Activated naive CD8-positive, alpha-beta T cell (primary cell): ENCODE results near the gene MUC2.

Experiments
- H3K27ac Mint-ChIP-seq: one replicate; pipeline ENCODE4 v1.8.0; 2021; ENCODE audit warnings: mixed read lengths
- H3K27me3 Mint-ChIP-seq: one replicate; pipeline ENCODE4 v1.8.0; 2021; ENCODE audit warnings: mixed read lengths
- H3K36me3 Mint-ChIP-seq: one replicate; pipeline ENCODE4 v1.8.0; 2021; ENCODE audit warnings: mixed read lengths
- H3K4me1 Mint-ChIP-seq: one replicate; pipeline ENCODE4 v1.8.0; 2021; ENCODE audit warnings: low read depth, mixed read lengths
- H3K4me3 Mint-ChIP-seq: one replicate; pipeline ENCODE4 v1.8.0; 2021; ENCODE audit warnings: mild to moderate bottlenecking, mixed read lengths
- H3K9me3 Mint-ChIP-seq: one replicate; pipeline ENCODE4 v1.8.0; 2021; ENCODE audit warnings: low read depth, mixed read lengths

MUC2 gene

GRCh38 chr11:1091332-1092083 is 16.8 kb downstream of the MUC2 start:
- Mint-ChIP-seq H3K27ac (no peak overlapping the region), H3K36me3 (no peaks in the 10 kb centered on the region), H3K4me3 (no peak overlapping the region), H3K27me3 (no peaks in the 10 kb centered on the region), H3K9me3 (no peaks in the 10 kb centered on the region), H3K4me1 (no peaks in the 10 kb centered on the region)

GRCh38 chr11:1092145-1092670 is 17.5 kb downstream of the MUC2 start:
- no peak overlapping the region for H3K27ac Mint-ChIP-seq
- H3K4me3 Mint-ChIP-seq = no peak overlapping the region
- H3K27me3 Mint-ChIP-seq = no peaks in the 10 kb centered on the region
- H3K9me3 Mint-ChIP-seq = no peaks in the 10 kb centered on the region
- H3K4me1 Mint-ChIP-seq = no peaks in the 10 kb centered on the region
- H3K36me3 Mint-ChIP-seq = no peaks in the 10 kb centered on the region

GRCh38 chr11:1092919-1093318 is 18.2 kb downstream of the MUC2 start:
- Mint-ChIP-seq H3K9me3 (no peaks in the 10 kb centered on the region), H3K27me3 (no peaks in the 10 kb centered on the region), H3K27ac (no peak overlapping the region), H3K36me3 (no peaks in the 10 kb centered on the region), H3K4me1 (no peaks in the 10 kb centered on the region), H3K4me3 (no peak overlapping the region)

- no peaks in the 10 kb centered on the region for H3K4me1 Mint-ChIP-seq
- H3K9me3 Mint-ChIP-seq = no peaks in the 10 kb centered on the region
- H3K27me3 Mint-ChIP-seq = no peaks in the 10 kb centered on the region
- no peak overlapping the region for H3K27ac Mint-ChIP-seq
- H3K36me3 Mint-ChIP-seq = no peaks in the 10 kb centered on the region
- no peak overlapping the region for H3K4me3 Mint-ChIP-seq
Measured at GRCh38 chr11:1099519-1100355, 25.1 kb downstream of the MUC2 start.

- Mint-ChIP-seq H3K36me3 (no peaks in the 10 kb centered on the region), H3K4me1 (no peaks in the 10 kb centered on the region), H3K27me3 (no peaks in the 10 kb centered on the region), H3K4me3 (no peak overlapping the region), H3K27ac (no peak overlapping the region), H3K9me3 (no peaks in the 10 kb centered on the region)
Measured at GRCh38 chr11:1100417-1101245, 26.0 kb downstream of the MUC2 start.

GRCh38 chr11:1101318-1102089 is 26.8 kb downstream of the MUC2 start:
- H3K4me1 Mint-ChIP-seq = no peaks in the 10 kb centered on the region
- no peaks in the 10 kb centered on the region for H3K9me3 Mint-ChIP-seq
- no peaks in the 10 kb centered on the region for H3K36me3 Mint-ChIP-seq
- H3K27ac Mint-ChIP-seq = no peak overlapping the region
- H3K27me3 Mint-ChIP-seq = no peaks in the 10 kb centered on the region
- no peak overlapping the region for H3K4me3 Mint-ChIP-seq

- Mint-ChIP-seq H3K9me3 (no peaks in the 10 kb centered on the region), H3K36me3 (no peaks in the 10 kb centered on the region), H3K4me1 (no peaks in the 10 kb centered on the region), H3K4me3 (no peak overlapping the region), H3K27ac (no peak overlapping the region), H3K27me3 (no peaks in the 10 kb centered on the region)
Measured at GRCh38 chr11:1102221-1102971, 27.7 kb downstream of the MUC2 start.

- Mint-ChIP-seq H3K27ac (no peak overlapping the region), H3K36me3 (no peaks in the 10 kb centered on the region), H3K4me1 (no peaks in the 10 kb centered on the region), H3K27me3 (no peaks in the 10 kb centered on the region), H3K9me3 (no peaks in the 10 kb centered on the region), H3K4me3 (no peak overlapping the region)
Measured at GRCh38 chr11:1102996-1103395, 28.3 kb downstream of the MUC2 start.

- Mint-ChIP-seq H3K27ac (no peak overlapping the region), H3K4me3 (no peak overlapping the region), H3K4me1 (no peaks in the 10 kb centered on the region), H3K36me3 (no peaks in the 10 kb centered on the region), H3K27me3 (no peaks in the 10 kb centered on the region), H3K9me3 (no peaks in the 10 kb centered on the region)
Measured at GRCh38 chr11:1103401-1104360, 29.0 kb downstream of the MUC2 start.

GRCh38 chr11:1104411-1105182 is 29.9 kb downstream of the MUC2 start:
- Mint-ChIP-seq H3K36me3 (no peaks in the 10 kb centered on the region), H3K4me3 (no peak overlapping the region), H3K27me3 (no peaks in the 10 kb centered on the region), H3K9me3 (no peaks in the 10 kb centered on the region), H3K27ac (no peak overlapping the region), H3K4me1 (no peaks in the 10 kb centered on the region)

GRCh38 chr11:1105183-1105565 is 30.5 kb downstream of the MUC2 start:
- H3K27ac Mint-ChIP-seq = no peak overlapping the region
- no peaks in the 10 kb centered on the region for H3K36me3 Mint-ChIP-seq
- H3K27me3 Mint-ChIP-seq = no peaks in the 10 kb centered on the region
- H3K4me3 Mint-ChIP-seq = no peak overlapping the region
- no peaks in the 10 kb centered on the region for H3K4me1 Mint-ChIP-seq
- H3K9me3 Mint-ChIP-seq = no peaks in the 10 kb centered on the region

- no peak overlapping the region for H3K4me3 Mint-ChIP-seq
Measured at GRCh38 chr11:1106387-1106786, 31.7 kb downstream of the MUC2 start.

More at GRCh38 chr11:1106387-1106786, 31.7 kb downstream of the MUC2 start:
- no peak overlapping the region for H3K27ac Mint-ChIP-seq
- no peaks in the 10 kb centered on the region for H3K4me1 Mint-ChIP-seq
- H3K27me3 Mint-ChIP-seq = no peaks in the 10 kb centered on the region
- H3K36me3 Mint-ChIP-seq = no peaks in the 10 kb centered on the region
- no peaks in the 10 kb centered on the region for H3K9me3 Mint-ChIP-seq
